HG02642 (cell line): Measurements from ENCODE around the gene RPA1.

ENCODE experiments used
- ATAC-seq: cut with Tn5 transposase; IDR thresholded peaks from one replicate; pipeline ENCODE4 v1.9.1; 2021; ENCODE audit warnings: mild to moderate bottlenecking; ENCODE audit not compliant: unreplicated experiment, poor library complexity

Gene RPA1

GRCh38 chr17:1906662-1907101 is 76.9 kb downstream of the RPA1 start:
- ATAC-seq, result no peak

- no peak for ATAC-seq
Measured at GRCh38 chr17:1907216-1907631, 77.4 kb downstream of the RPA1 start.

- no peak for ATAC-seq
Measured at GRCh38 chr17:1907909-1908698, 78.3 kb downstream of the RPA1 start.

- no peak for ATAC-seq
Measured at GRCh38 chr17:1908699-1909309, 79.0 kb downstream of the RPA1 start.

GRCh38 chr17:1909985-1910384 is 80.2 kb downstream of the RPA1 start:
- ATAC-seq, result no peak

GRCh38 chr17:1912146-1912545 is 82.3 kb downstream of the RPA1 start:
- no peak for ATAC-seq

GRCh38 chr17:1913702-1914101 is 83.9 kb downstream of the RPA1 start:
- ATAC-seq, result no peak

- no peak for ATAC-seq
Measured at GRCh38 chr17:1914661-1915083, 84.9 kb downstream of the RPA1 start.

- ATAC-seq, result no peak
Measured at GRCh38 chr17:1915889-1916288, 86.1 kb downstream of the RPA1 start.

GRCh38 chr17:1916316-1916715 is 86.5 kb downstream of the RPA1 start:
- ATAC-seq, result no peak

- no peak for ATAC-seq
Measured at GRCh38 chr17:1916963-1917715, 87.3 kb downstream of the RPA1 start.

GRCh38 chr17:1918346-1919162 is 88.7 kb downstream of the RPA1 start:
- ATAC-seq, result no peak

GRCh38 chr17:1919201-1919600 is 89.4 kb downstream of the RPA1 start:
- ATAC-seq, result no peak

GRCh38 chr17:1920948-1921351 is 91.1 kb downstream of the RPA1 start:
- ATAC-seq, result no peak

- no peak for ATAC-seq
Measured at GRCh38 chr17:1928976-1929375, 99.2 kb downstream of the RPA1 start.

GRCh38 chr17:1930337-1930645 is 100.5 kb downstream of the RPA1 start:
- no peak for ATAC-seq

GRCh38 chr17:1931844-1932579 is 102.2 kb downstream of the RPA1 start:
- no peak for ATAC-seq

- ATAC-seq, result no peak
Measured at GRCh38 chr17:1933875-1934715, 104.3 kb downstream of the RPA1 start.

GRCh38 chr17:1934901-1935300 is 105.1 kb downstream of the RPA1 start:
- no peak for ATAC-seq
